Astrocyte (in vitro differentiated cells and primary cell): ENCODE measurements around the gene MYO7B. TPM values are rescaled to one million over a fixed set of nuclear protein-coding genes. Genes with fewer than 3 reads are reported as not detected.

Experiments used
- DNase-seq: peaks from one replicate; pipeline ENCODE4 v3.0.0-alpha.2; 2010; ENCODE audit warnings: low read depth
- FAIRE-seq: peaks from 2 replicates; lab custom pipeline; 2011; peaks lifted over from hg19 to GRCh38; lab: Jason Lieb, UNC
- H2AFZ ChIP-seq: 2 replicates; pipeline ENCODE4 v1.6.0; 2012; ENCODE audit warnings: low read depth, low read length, inconsistent platforms
- H3K27ac ChIP-seq: 2 replicates; pipeline ENCODE4 v1.5.1; 2011; ENCODE audit warnings: low read depth, low read length, inconsistent platforms
- H3K27me3 ChIP-seq: 2 replicates; pipeline ENCODE4 v1.6.0; 2011; ENCODE audit warnings: low read length, inconsistent platforms; ENCODE audit not compliant: insufficient read depth
- H3K36me3 ChIP-seq: 2 replicates; pipeline ENCODE4 v1.5.1; 2011; ENCODE audit warnings: low read length, inconsistent platforms; ENCODE audit not compliant: insufficient read depth
- H3K4me1 ChIP-seq: 2 replicates; pipeline ENCODE4 v1.5.1; 2011; ENCODE audit warnings: low read length, inconsistent platforms; ENCODE audit not compliant: insufficient read depth
- H3K4me2 ChIP-seq: 2 replicates; pipeline ENCODE4 v1.6.0; 2012; ENCODE audit warnings: low read length, inconsistent platforms
- H3K4me3 ChIP-seq: 2 replicates; pipeline ENCODE4 v1.5.1; 2011; ENCODE audit warnings: low read depth, mild to moderate bottlenecking, low read length, inconsistent platforms; ENCODE audit not compliant: insufficient read depth
- H3K79me2 ChIP-seq: 2 replicates; pipeline ENCODE4 v1.6.0; 2012; ENCODE audit warnings: mild to moderate bottlenecking, low read length, inconsistent platforms; ENCODE audit not compliant: insufficient read depth
- H3K9ac ChIP-seq: 2 replicates; pipeline ENCODE4 v1.6.0; 2012; ENCODE audit warnings: mild to moderate bottlenecking, low read length, inconsistent platforms
- H3K9me3 ChIP-seq: 2 replicates; pipeline ENCODE4 v1.5.1; 2012; ENCODE audit warnings: low read depth, mild to moderate bottlenecking, low read length, inconsistent platforms; ENCODE audit not compliant: insufficient read depth
- H4K20me1 ChIP-seq: 2 replicates; pipeline ENCODE4 v1.6.0; 2012; ENCODE audit warnings: low read length, inconsistent platforms; ENCODE audit not compliant: insufficient read depth
- H3K27ac Mint-ChIP-seq: one replicate; pipeline ENCODE4 v1.8.0; 2021; ENCODE audit warnings: mild to moderate bottlenecking, mixed read lengths; ENCODE audit not compliant: unreplicated experiment
- H3K27me3 Mint-ChIP-seq: one replicate; pipeline ENCODE4 v1.8.0; 2021; ENCODE audit warnings: low read depth, mixed read lengths; ENCODE audit not compliant: unreplicated experiment
- H3K36me3 Mint-ChIP-seq: one replicate; pipeline ENCODE4 v1.8.0; 2021; ENCODE audit warnings: low read depth, mixed read lengths; ENCODE audit not compliant: unreplicated experiment
- H3K4me1 Mint-ChIP-seq: one replicate; pipeline ENCODE4 v1.8.0; 2021; ENCODE audit warnings: low read depth, mixed read lengths; ENCODE audit not compliant: unreplicated experiment
- H3K4me3 Mint-ChIP-seq: one replicate; pipeline ENCODE4 v1.8.0; 2021; ENCODE audit warnings: mild to moderate bottlenecking, moderate library complexity, mixed read lengths; ENCODE audit not compliant: unreplicated experiment
- H3K9me3 Mint-ChIP-seq: one replicate; pipeline ENCODE4 v1.8.0; 2021; ENCODE audit warnings: mild to moderate bottlenecking, mixed read lengths; ENCODE audit not compliant: unreplicated experiment
- EZH2 ChIP-seq: IDR thresholded peaks from 2 replicates; pipeline ENCODE4 v1.6.1; 2012; ENCODE audit warnings: mild to moderate bottlenecking, low read length, inconsistent platforms; ENCODE audit not compliant: insufficient read depth
- total RNA-seq: library from RNA; stranded (reverse); gene quantifications from 2 replicates; pipeline ENCODE4 v1.2.1, GENCODE V29; 2021
- TF ChIP-seq, protein P1 (sequence below): IDR thresholded peaks from 2 replicates; pipeline ENCODE4 v1.5.1; 2011; ENCODE audit warnings: low read depth, mild to moderate bottlenecking, inconsistent platforms, low read length, moderate library complexity; ENCODE audit not compliant: insufficient read depth

Gene MYO7B
- total RNA-seq, 1 donor from 2014 or later, result 0.77 TPM

DNA sequence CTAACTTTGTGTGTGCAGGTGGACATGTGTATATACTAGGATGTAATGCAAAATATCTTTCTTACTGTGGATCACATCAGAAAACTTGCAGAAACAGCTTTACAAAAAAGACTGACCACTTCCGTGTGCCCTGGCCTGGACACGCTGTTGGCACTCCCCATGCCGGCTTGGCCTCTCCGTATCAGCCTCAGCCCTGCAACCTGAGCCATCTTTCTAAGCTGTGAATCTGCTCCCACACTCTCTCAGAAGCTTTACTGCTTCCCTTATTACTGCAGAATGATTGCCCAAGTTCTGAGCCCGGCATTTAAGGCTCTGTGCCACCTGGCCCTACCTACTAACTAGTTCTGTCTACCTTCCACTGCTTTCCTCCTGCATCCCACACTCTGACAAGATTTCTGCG lies 37.8 kb downstream of the MYO7B start:
- Mint-ChIP-seq H3K4me1 (peaks cover 14% of the 10 kb centered on the region), H3K9me3 (no peaks in the 10 kb centered on the region), H3K4me3 (no peak overlapping the region), H3K27me3 (peaks cover 19% of the 10 kb centered on the region), H3K27ac (no peak overlapping the region), H3K36me3 (no peaks in the 10 kb centered on the region)
- no peak overlapping the region for H3K27ac ChIP-seq
- no peak for FAIRE-seq
- no peak for DNase-seq
- no peak for TF ChIP-seq EZH2
- TF ChIP-seq, protein P1, sequence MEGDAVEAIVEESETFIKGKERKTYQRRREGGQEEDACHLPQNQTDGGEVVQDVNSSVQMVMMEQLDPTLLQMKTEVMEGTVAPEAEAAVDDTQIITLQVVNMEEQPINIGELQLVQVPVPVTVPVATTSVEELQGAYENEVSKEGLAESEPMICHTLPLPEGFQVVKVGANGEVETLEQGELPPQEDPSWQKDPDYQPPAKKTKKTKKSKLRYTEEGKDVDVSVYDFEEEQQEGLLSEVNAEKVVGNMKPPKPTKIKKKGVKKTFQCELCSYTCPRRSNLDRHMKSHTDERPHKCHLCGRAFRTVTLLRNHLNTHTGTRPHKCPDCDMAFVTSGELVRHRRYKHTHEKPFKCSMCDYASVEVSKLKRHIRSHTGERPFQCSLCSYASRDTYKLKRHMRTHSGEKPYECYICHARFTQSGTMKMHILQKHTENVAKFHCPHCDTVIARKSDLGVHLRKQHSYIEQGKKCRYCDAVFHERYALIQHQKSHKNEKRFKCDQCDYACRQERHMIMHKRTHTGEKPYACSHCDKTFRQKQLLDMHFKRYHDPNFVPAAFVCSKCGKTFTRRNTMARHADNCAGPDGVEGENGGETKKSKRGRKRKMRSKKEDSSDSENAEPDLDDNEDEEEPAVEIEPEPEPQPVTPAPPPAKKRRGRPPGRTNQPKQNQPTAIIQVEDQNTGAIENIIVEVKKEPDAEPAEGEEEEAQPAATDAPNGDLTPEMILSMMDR, result no peak
- no peak overlapping the region for H3K4me2 ChIP-seq
- no peak overlapping the region for H2AFZ ChIP-seq
- no peaks in the 10 kb centered on the region for H3K9me3 ChIP-seq
- H3K4me1 ChIP-seq, result peaks cover 23% of the 10 kb centered on the region
- no peaks in the 10 kb centered on the region for H3K79me2 ChIP-seq
- no peak overlapping the region for H3K4me3 ChIP-seq
- no peaks in the 10 kb centered on the region for H3K36me3 ChIP-seq
- no peaks in the 10 kb centered on the region for H3K27me3 ChIP-seq
- no peak overlapping the region for H3K9ac ChIP-seq
- no peaks in the 10 kb centered on the region for H4K20me1 ChIP-seq

DNA sequence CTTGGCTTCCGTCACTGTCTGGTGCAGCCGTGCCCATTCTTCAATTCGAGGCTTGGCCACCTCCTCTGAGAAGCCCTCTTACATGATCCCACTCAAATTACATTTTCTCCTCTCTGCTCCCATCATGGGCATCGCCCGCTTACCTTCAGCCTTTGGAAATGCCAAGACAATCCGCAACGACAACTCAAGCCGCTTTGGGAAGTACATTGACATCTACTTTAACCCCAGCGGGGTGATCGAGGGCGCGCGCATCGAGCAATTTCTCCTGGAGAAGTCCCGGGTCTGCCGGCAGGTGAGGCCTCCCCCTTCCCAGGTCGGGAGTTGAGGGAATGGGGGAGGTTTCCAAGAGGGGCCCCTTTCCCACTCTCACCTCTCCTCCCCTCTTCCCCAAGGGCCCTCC lies 38.3 kb downstream of the MYO7B start:
- H2AFZ ChIP-seq, result no peak overlapping the region

DNA sequence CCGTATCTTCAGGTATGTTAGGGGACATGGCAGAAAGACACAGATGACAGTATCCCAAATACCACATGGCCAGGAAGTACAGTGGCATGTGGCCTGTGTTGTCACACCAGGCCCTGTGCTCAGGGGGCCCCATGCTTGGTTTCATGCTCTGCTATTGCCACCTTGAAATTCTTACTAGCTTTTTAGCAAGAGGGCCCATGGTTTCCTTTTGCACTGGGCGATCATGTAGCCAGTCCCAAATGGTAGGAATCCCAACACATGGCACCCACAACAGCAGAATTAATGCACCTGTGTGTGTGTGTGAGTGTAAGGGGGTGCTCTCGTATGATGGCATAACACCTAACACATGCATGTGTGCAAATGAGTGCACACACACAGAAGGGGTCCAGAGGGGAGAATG lies 39.2 kb downstream of the MYO7B start:
- H3K9me3 ChIP-seq, result no peaks in the 10 kb centered on the region
- DNase-seq (no peak), FAIRE-seq (no peak)
- no peaks in the 10 kb centered on the region for H3K36me3 Mint-ChIP-seq
- no peaks in the 10 kb centered on the region for H3K9me3 Mint-ChIP-seq
- no peaks in the 10 kb centered on the region for H4K20me1 ChIP-seq
- H3K79me2 ChIP-seq, result no peaks in the 10 kb centered on the region
- no peaks in the 10 kb centered on the region for H3K27me3 ChIP-seq
- no peak overlapping the region for H3K27ac Mint-ChIP-seq
- H3K9ac ChIP-seq, result no peak overlapping the region
- H3K27me3 Mint-ChIP-seq, result peaks cover 19% of the 10 kb centered on the region
- peaks cover 17% of the 10 kb centered on the region for H3K4me1 ChIP-seq
- TF ChIP-seq EZH2, result no peak
- TF ChIP-seq, protein P1, result no peak
- H3K4me2 ChIP-seq, result no peak overlapping the region
- no peaks in the 10 kb centered on the region for H3K36me3 ChIP-seq
- H2AFZ ChIP-seq, result no peak overlapping the region
- peaks cover 10% of the 10 kb centered on the region for H3K4me1 Mint-ChIP-seq
- no peak overlapping the region for H3K27ac ChIP-seq
- H3K4me3 Mint-ChIP-seq, result no peak overlapping the region
- no peak overlapping the region for H3K4me3 ChIP-seq

More for the DNA sequence above, 38.3 kb downstream of the MYO7B start:
- no peaks in the 10 kb centered on the region for H3K9me3 Mint-ChIP-seq
- peaks cover 19% of the 10 kb centered on the region for H3K27me3 Mint-ChIP-seq
- H3K4me3 Mint-ChIP-seq, result no peak overlapping the region
- no peaks in the 10 kb centered on the region for H3K36me3 Mint-ChIP-seq
- H3K4me1 Mint-ChIP-seq, result peaks cover 14% of the 10 kb centered on the region
- FAIRE-seq, result no peak
- Histone ChIP-seq H4K20me1 (no peaks in the 10 kb centered on the region), H3K36me3 (no peaks in the 10 kb centered on the region), H3K27ac (no peak overlapping the region), H3K27me3 (no peaks in the 10 kb centered on the region), H3K4me2 (no peak overlapping the region), H3K9me3 (no peaks in the 10 kb centered on the region), H3K4me1 (peaks cover 23% of the 10 kb centered on the region), H3K9ac (no peak overlapping the region), H3K79me2 (no peaks in the 10 kb centered on the region), H3K4me3 (no peak overlapping the region)
- no peak for DNase-seq
- no peak overlapping the region for H3K27ac Mint-ChIP-seq
- TF ChIP-seq, protein P1, result no peak
- no peak for TF ChIP-seq EZH2
